ENCODE results near the gene ZBTB37. TPM values are rescaled to one million over a fixed set of nuclear protein-coding genes. Genes with fewer than 3 reads are reported as not detected.

The ZBTB37 gene
- total RNA-seq, 1 donor from 2014 or later, result 7.9 TPM

DNA sequence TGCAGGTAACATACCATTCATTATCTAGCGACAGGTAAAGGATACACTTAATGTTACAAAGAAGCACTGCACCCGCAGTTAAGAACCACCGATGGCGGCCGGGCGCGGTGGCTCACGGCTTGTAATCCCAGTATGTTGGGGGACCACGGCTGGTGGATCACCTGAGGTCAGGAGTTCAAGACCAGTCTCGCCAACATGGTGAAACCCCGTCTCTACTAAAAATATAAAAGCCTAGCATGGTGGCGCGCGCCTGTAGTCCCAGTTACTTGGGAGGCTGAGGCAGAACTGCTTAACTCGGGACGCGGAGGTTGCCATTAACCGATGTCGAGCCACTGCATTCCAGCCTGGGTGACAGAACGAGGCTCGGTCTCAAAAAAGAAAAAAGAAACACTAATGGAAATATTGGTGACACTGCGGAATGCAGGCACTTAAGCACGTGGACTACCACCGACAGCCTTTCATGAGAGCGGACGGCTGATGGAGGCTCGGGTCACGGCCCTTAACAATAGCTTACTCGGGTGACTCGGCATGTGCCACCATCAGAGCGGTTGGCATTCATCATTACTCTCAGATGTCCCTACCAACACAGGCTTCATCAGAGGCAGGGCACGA is 933 bp upstream of the ZBTB37 start:
- H3K4me3 ChIP-seq (ENCODE audit: low read depth, low read length), result peak overlapping the region; percentile 75
- TF ChIP-seq, protein P1, sequence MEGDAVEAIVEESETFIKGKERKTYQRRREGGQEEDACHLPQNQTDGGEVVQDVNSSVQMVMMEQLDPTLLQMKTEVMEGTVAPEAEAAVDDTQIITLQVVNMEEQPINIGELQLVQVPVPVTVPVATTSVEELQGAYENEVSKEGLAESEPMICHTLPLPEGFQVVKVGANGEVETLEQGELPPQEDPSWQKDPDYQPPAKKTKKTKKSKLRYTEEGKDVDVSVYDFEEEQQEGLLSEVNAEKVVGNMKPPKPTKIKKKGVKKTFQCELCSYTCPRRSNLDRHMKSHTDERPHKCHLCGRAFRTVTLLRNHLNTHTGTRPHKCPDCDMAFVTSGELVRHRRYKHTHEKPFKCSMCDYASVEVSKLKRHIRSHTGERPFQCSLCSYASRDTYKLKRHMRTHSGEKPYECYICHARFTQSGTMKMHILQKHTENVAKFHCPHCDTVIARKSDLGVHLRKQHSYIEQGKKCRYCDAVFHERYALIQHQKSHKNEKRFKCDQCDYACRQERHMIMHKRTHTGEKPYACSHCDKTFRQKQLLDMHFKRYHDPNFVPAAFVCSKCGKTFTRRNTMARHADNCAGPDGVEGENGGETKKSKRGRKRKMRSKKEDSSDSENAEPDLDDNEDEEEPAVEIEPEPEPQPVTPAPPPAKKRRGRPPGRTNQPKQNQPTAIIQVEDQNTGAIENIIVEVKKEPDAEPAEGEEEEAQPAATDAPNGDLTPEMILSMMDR (IDR thresholded peaks at IDR 0.05; ENCODE audit: insufficient read depth, low read length, poor library complexity, severe bottlenecking), result no peak
- H3K27me3 ChIP-seq (ENCODE audit: control insufficient read depth, insufficient read depth, low read length), result no peaks in the 10 kb centered on the region
- peak; percentile 4 for DNase-seq (ENCODE audit: low read depth)
- H3K36me3 ChIP-seq (ENCODE audit: control insufficient read depth, insufficient read depth, low read length), result peaks cover 6% of the 10 kb centered on the region

DNA sequence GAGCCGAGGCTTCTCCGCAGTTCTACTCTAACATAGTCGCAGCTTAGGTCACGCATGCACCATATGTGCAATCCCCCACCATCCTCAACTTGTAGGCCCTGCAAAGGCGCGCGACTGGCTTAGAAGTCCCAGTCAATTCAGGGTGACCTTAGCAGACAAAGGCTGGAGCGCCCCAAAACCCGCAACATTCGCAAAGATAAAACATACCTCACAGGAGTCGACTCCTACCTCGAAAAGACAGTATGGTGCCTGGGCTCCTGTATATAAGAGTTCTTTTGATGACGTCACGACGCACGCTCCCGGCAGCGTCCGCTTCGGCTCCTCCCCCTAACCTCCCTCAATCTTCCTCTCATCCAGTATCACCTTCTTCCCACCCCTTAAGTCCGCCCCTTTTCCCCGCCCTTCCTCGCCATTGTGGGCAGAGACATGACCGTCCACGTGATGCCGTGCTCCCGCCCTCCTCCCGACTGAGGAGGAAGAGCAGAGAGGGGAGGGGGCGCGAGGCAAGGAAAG is 371 bp upstream of the ZBTB37 start, which contains the start of gene GAS5:
Gene GAS5 (minus strand): TSS at position 237 of the 513 bp plus-strand sequence.
- TF ChIP-seq, protein P1 (IDR thresholded peaks at IDR 0.05; ENCODE audit: insufficient read depth, low read length, poor library complexity, severe bottlenecking), result no peak
- peak; percentile 97 for DNase-seq (ENCODE audit: low read depth)
- peak within 1 kb of the TSS; percentile 75 for H3K4me3 ChIP-seq (ENCODE audit: low read depth, low read length)
- H3K36me3 ChIP-seq (ENCODE audit: control insufficient read depth, insufficient read depth, low read length), result peaks cover 6% of the 10 kb centered on the region
- H3K27me3 ChIP-seq (ENCODE audit: control insufficient read depth, insufficient read depth, low read length), result no peaks in the 10 kb centered on the region

DNA sequence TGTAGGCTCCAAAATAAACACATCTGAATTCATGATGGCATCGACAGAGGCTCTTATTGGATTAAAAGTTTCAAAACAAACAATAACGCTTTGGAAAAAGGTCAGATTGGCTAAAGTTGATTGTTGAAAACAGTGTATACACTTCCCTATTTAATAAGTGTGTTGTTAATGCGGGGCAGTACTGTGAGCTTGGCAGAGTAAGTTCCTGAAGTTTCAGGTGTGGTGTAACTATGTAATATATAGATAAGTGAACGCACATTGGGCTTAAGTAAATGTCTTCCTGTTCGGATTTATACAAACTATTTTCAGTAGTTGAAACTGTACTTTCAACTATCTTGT is 810 bp downstream of the ZBTB37 start:
- Histone ChIP-seq H3K36me3 (ENCODE audit: control insufficient read depth, insufficient read depth, low read length) (peaks cover 6% of the 10 kb centered on the region), H3K27me3 (ENCODE audit: control insufficient read depth, insufficient read depth, low read length) (no peaks in the 10 kb centered on the region), H3K4me3 (ENCODE audit: low read depth, low read length) (peak overlapping the region; percentile 75)
- no peak for DNase-seq (ENCODE audit: low read depth)
- TF ChIP-seq, protein P1 (IDR thresholded peaks at IDR 0.05; ENCODE audit: insufficient read depth, low read length, poor library complexity, severe bottlenecking), result no peak

DNA sequence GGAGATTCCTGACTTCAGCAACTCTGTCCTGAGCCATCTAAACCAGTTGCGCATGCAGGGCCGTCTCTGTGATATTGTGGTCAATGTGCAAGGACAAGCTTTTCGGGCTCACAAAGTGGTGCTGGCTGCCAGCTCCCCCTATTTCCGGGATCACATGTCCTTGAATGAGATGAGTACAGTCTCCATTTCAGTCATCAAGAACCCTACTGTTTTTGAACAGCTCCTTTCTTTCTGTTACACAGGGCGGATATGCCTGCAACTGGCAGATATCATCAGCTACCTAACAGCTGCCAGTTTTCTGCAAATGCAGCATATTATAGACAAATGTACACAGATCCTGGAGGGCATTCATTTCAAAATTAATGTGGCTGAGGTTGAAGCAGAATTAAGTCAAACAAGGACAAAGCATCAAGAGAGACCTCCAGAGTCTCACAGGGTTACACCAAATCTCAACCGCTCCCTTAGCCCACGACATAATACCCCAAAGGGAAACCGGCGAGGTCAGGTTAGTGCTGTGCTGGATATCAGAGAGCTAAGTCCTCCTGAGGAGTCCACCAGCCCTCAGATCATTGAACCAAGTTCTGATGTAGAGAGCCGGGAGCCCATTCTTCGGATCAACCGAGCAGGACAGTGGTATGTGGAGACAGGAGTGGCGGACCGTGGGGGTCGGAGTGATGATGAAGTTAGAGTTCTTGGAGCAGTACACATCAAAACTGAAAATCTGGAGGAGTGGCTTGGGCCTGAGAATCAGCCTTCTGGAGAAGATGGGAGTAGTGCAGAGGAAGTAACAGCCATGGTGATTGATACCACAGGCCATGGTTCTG is 2.3 kb downstream of the ZBTB37 start:
- Histone ChIP-seq H3K36me3 (ENCODE audit: control insufficient read depth, insufficient read depth, low read length) (peaks cover 5% of the 10 kb centered on the region), H3K27me3 (ENCODE audit: control insufficient read depth, insufficient read depth, low read length) (no peaks in the 10 kb centered on the region), H3K4me3 (ENCODE audit: low read depth, low read length) (no peak overlapping the region)
- DNase-seq (ENCODE audit: low read depth), result no peak
- TF ChIP-seq, protein P1 (IDR thresholded peaks at IDR 0.05; ENCODE audit: insufficient read depth, low read length, poor library complexity, severe bottlenecking), result no peak

DNA sequence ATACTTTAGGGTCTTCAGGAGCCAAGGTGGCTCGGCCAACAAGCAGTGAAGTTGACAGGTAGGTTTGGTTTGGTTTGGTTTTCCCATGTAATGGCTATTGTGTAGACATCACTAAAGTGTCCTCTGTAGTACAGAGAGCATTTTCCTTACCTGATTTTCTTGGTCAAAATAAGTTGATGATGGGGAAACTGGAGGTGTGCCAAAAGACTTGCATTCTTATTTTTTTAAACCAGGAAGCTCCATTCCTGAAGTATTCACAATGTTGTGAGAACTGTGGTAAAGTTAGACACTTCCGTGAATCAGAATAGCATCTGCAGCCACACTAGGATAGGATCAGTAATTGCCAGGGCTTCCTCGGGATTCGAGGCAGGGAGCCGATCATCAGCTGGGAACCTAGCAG is 2.9 kb downstream of the ZBTB37 start:
- no peaks in the 10 kb centered on the region for H3K27me3 ChIP-seq (ENCODE audit: control insufficient read depth, insufficient read depth, low read length)
- TF ChIP-seq, protein P1 (IDR thresholded peaks at IDR 0.05; ENCODE audit: insufficient read depth, low read length, poor library complexity, severe bottlenecking), result no peak
- no peak for DNase-seq (ENCODE audit: low read depth)
- H3K36me3 ChIP-seq (ENCODE audit: control insufficient read depth, insufficient read depth, low read length), result peaks cover 5% of the 10 kb centered on the region
- H3K4me3 ChIP-seq (ENCODE audit: low read depth, low read length), result no peak overlapping the region

Data from kidney epithelial cell (primary cell).